ENCODE measurements around the gene TTN.

TTN gene

GRCh38 chr2:178811901-178812300 lies 4.7 kb upstream of the TTN start:
- DNase-seq (ENCODE audit: low read depth in 2 of 2) = no peak

- DNase-seq (ENCODE audit: low read depth in 2 of 2) = no peak
Measured at GRCh38 chr2:178811045-178811444, 3.8 kb upstream of the TTN start.

- DNase-seq (ENCODE audit: low read depth in 2 of 2) = no peak
Measured at GRCh38 chr2:178810422-178810821, 3.2 kb upstream of the TTN start.

GRCh38 chr2:178806543-178806942 lies 680 bp downstream of the TTN start:
- no peak for DNase-seq (ENCODE audit: low read depth in 2 of 2)

GRCh38 chr2:178805457-178805856 lies 1.8 kb downstream of the TTN start:
- DNase-seq (ENCODE audit: low read depth in 2 of 2) = no peak

- no peak for DNase-seq (ENCODE audit: low read depth in 2 of 2)
Measured at GRCh38 chr2:178804791-178805190, 2.4 kb downstream of the TTN start.

GRCh38 chr2:178800510-178800909 lies 6.7 kb downstream of the TTN start:
- no peak for DNase-seq (ENCODE audit: low read depth in 2 of 2)

- no peak for DNase-seq (ENCODE audit: low read depth in 2 of 2)
Measured at GRCh38 chr2:178799305-178799704, 7.9 kb downstream of the TTN start.

- DNase-seq (ENCODE audit: low read depth in 2 of 2) = peak; percentile 6 to 18
Measured at GRCh38 chr2:178796079-178796677, 11.0 kb downstream of the TTN start.

- no peak for DNase-seq (ENCODE audit: low read depth in 2 of 2)
Measured at GRCh38 chr2:178787934-178788333, 19.3 kb downstream of the TTN start.

GRCh38 chr2:178787155-178787554 lies 20.1 kb downstream of the TTN start:
- DNase-seq (ENCODE audit: low read depth in 2 of 2) = no peak

GRCh38 chr2:178783889-178784288 lies 23.3 kb downstream of the TTN start:
- no peak for DNase-seq (ENCODE audit: low read depth in 2 of 2)

GRCh38 chr2:178782236-178782635 lies 25.0 kb downstream of the TTN start:
- no peak for DNase-seq (ENCODE audit: low read depth in 2 of 2)

GRCh38 chr2:178777577-178777976 lies 29.6 kb downstream of the TTN start:
- DNase-seq (ENCODE audit: low read depth in 2 of 2) = no peak

GRCh38 chr2:178776751-178777150 lies 30.5 kb downstream of the TTN start:
- DNase-seq (ENCODE audit: low read depth in 2 of 2) = no peak

GRCh38 chr2:178775975-178776374 lies 31.2 kb downstream of the TTN start:
- no peak for DNase-seq (ENCODE audit: low read depth in 2 of 2)

GRCh38 chr2:178770518-178770917 lies 36.7 kb downstream of the TTN start:
- no peak for DNase-seq (ENCODE audit: low read depth in 2 of 2)

GRCh38 chr2:178767094-178768060 lies 39.8 kb downstream of the TTN start:
- no peak for DNase-seq (ENCODE audit: low read depth in 2 of 2)

- no peak for DNase-seq (ENCODE audit: low read depth in 2 of 2)
Measured at GRCh38 chr2:178764097-178764496, 43.1 kb downstream of the TTN start.

- peak in 1 of 2 experiments; percentile 2 for DNase-seq (ENCODE audit: low read depth in 2 of 2)
Measured at GRCh38 chr2:178761759-178762371, 45.4 kb downstream of the TTN start.

GRCh38 chr2:178756843-178757242 lies 50.4 kb downstream of the TTN start:
- DNase-seq (ENCODE audit: low read depth in 2 of 2) = peak; percentile 4 to 13

GRCh38 chr2:178756343-178756742 lies 50.9 kb downstream of the TTN start:
- no peak for DNase-seq (ENCODE audit: low read depth in 2 of 2)

- no peak for DNase-seq (ENCODE audit: low read depth in 2 of 2)
Measured at GRCh38 chr2:178747767-178748166, 59.5 kb downstream of the TTN start.

Measured in fibroblast of skin of left biceps (primary cell).